Erythroblast (primary cell): ENCODE results near the gene GNAO1.

Source experiments
- DNase-seq, 2 experiments: peaks; one replicate each; lab custom pipeline; 2025; lab: John Stamatoyannopoulos, UW
- GATA1 ChIP-seq: IDR thresholded peaks from 2 replicates; pipeline ENCODE4 v1.6.1; 2011; ENCODE audit warnings: low read depth, mild to moderate bottlenecking, control low read depth, low read length, moderate library complexity
- POLR2A ChIP-seq: IDR thresholded peaks from 2 replicates; pipeline ENCODE4 v1.6.1; 2011; ENCODE audit warnings: mild to moderate bottlenecking, low read length

The GNAO1 gene

DNA sequence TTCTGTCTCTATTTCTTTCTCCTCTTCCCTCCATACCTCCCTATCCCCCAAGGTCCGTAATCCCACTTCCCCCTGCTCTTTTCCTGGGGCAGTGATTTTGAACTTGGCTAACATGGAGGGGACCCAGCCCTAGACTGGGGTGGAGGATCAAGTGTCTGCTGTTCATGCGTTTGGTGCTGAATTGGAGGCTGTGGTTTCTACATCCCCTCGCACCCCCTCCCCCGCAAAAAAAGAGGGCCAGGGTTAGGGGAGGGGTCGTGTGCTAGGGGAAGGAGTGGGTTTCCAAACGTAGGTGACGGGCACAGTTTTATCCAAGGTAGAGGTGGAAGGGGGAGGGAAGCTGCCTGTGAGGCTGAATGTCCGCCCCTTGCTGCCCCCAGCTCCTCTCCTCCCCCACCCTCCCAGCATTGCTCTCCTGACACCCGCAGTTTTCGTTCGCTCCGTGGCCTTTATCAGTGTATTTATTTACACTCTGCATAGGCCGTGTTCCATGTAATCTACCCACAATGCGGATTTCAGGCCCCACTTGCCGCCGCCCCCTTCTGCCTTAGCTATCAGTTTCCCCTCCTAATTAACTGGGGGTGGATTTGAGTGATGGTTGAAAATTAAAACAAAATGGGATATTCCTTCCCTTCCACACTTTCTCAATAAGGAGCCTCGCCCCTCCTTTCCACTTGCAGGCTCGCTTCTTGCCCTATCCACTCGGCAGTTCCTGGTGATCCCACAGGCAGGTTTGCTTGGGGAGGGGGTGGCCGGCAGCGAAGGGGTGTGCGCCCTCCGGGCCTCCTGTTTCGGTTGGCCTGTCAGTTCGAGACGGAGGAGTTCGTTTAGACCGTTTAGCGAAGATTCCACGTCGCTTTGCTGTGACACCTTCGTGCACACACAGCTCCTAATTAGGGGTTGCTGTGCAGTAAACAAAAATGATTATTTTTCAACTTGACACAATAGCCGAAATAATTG, 2.0 kb downstream of the GNAO1 start:
- no peak for DNase-seq

DNA sequence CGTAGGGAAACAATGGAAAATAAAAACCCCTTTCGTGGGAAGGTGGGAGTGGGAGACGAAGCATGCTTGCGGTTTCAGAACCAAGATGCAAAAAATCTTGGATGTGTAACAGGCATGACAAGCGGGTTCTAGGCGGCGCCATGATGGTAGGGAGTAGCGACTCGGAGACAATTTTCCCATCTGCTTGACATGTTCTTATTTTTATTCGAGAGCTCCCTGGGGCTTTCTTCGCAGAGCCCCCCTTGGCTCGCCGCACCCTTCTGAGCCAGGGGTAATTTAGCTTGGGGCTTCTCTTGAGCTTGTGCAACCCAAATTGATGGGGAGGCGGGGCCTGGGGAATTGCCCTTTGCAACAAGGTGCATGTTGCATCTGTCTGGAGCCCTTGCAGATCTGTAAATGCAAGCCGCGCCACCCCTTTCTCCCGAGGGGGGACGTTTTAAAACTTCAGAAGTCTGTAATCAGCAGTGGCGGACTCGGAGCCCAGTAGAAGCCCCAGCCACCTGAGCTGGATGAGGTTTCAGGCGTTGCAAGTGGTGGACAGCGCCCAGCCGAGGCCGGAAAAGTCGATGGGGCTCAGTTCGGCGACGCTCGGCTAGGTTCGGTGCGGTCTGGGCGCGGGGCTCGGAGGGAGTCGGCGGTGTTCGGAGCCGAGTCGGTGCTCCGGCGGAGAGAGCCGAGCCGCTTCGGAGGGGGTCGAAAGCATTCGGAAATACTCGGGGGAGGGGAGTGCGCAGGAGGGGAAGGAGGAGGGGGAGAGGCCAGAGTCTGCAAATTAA, 2.9 kb downstream of the GNAO1 start:
- peak; percentile 35 to 49 for DNase-seq
- TF ChIP-seq GATA1 (no peak), POLR2A (no peak)

More for the DNA sequence above, 2.0 kb downstream of the GNAO1 start:
- TF ChIP-seq POLR2A (no peak), GATA1 (no peak)

DNA sequence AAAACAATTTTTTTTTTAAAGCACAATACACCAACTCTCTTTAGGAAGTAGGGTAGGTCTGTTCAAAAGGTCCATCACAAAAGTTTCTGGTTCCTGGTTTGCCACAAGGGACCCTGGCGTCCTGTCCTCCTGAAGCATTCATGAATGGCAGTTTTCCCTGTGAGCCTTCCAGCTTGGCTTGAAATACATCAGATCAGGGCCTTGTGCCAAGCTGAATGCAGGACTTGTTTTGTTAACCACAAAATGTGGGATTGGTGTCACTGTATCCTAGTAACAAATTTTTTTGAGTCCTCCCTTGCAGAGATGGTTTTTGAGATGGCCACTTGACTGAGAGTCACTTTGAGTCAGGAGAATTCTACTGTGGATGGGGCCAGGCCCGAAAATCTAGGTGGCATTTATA, 3.9 kb downstream of the GNAO1 start:
- no peak for DNase-seq
- TF ChIP-seq GATA1, result no peak
- TF ChIP-seq POLR2A, result no peak

DNA sequence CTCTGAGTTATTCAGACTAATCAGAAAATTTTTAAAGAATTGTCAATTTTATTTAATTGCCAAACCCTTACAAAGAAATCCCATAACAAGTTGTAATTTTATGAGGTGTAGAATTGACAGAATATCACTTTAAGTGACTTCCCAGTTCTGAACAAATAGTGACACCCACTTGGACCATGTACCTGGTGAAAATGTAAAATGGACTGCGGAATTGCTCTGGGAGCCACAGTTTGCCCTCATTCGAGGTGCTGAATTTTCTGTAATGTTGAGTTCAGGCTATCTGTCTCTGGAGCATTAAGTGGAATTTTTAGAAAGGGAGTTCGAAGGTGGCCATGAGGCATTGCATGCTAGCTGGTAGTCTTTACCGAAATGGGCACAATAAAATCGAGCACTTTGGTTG, 5.1 kb downstream of the GNAO1 start:
- no peak for DNase-seq
- TF ChIP-seq GATA1 (no peak), POLR2A (no peak)

DNA sequence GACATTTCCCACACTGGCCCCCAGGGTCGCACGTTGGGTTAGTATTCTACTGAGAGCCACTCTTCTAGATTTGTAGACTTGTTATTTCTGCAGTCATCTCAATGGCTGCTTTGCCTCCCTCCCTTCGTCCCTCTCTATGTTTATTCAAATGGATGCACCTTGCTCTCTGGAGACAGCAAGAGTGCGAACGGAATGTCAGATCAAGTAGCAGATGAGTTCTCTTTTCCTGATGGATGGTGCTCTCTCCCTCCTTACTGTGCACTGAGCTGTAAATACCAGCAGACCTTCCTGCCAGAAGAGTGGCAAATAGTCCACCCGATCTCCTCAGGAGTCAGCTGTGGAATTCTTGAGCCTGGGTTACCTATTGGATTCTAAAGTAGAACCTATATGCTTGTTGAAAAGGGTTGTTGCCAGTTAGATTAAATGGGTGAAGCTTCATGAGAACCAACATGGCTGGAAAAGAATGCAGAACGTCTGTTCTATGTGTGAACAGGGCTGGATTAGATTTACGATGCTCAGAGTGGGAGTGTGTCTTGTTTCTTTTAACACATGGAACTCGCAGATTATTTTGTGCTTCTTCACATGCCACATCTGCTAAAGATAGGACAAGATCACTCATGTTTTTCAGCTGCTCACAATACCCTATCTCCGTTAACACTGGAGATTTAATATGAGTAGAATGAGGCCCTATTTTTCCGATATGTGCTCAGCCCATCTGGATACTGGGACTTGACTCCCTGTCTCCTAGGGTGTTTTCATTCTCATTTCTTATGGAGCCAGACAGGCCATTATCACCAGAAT, 6.1 kb downstream of the GNAO1 start:
- DNase-seq, result no peak
- no peak for TF ChIP-seq POLR2A
- TF ChIP-seq GATA1, result no peak

DNA sequence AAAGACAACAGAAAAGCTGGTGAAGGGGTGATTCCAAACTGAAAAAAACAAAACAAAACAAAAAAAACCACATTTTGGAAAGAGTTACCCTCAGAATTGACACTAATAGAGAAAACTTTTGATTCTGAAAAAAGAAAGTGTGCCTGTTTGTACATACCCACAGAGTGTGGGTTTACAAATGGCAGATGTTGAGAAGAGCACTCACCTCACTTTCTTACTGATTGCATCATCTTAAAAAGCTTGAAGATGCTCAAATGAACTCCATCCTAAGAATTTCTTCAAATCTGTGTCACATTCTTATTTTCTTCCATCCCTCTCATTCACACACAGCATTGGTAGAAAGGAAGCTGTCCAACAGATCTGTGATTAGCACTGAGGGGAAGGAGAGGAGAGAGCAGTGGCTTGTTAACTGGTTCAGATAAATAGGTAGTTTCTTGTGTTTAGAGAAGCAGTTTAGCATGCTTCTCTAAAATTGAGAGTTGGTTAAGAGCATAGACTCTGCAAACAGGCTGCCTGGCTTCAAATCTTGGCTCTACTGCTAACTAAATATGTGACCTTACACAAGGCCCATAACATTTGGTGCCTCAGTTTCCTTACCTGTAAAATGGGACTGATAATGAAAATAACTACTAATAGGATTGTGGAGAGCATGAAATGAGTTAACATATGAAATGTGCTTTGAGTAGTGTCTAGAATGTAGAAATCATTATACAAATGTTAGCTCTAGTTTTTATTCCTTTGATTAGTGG, 6.9 kb downstream of the GNAO1 start:
- TF ChIP-seq GATA1 (no peak), POLR2A (no peak)
- DNase-seq, result no peak

DNA sequence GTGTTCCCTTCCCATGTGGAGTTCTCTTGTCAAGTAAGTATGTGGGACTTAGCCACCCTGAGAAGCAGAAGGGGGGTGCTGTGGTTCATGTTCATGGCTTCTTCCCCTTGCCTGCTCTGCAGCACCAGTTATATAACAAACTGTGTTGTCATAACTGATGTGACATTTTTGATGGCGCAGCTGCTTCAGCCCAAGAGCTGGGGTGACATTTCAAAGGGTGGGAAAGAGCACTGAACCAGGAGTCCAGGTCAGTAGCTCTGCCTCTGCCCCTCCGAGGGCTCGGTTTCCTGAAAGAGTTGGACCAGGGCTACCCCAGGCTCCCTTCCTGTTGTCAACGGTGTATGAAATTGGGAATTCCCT, 7.4 kb downstream of the GNAO1 start:
- TF ChIP-seq POLR2A, result no peak
- DNase-seq, result no peak

DNA sequence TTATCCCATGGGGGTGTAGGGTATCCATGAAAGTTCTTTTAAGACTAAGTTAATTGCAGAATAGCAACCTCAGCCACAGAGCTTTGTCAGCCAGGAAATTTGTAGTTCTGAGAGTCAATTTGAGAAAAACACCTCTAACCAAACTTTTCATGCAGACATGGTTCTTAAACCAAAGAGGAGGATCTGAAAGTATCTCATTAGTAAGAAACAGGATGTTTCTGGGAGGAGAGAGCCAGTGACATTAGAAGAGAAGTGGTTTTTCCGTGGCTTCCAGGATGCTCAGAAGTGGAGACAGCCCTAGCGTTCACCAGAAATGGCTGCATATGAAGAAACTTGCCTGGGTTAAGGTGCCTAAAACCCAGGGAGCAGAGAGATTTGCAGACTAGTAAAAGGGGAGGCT, 7.9 kb downstream of the GNAO1 start:
- TF ChIP-seq GATA1 (no peak), POLR2A (no peak)
- no peak for DNase-seq

DNA sequence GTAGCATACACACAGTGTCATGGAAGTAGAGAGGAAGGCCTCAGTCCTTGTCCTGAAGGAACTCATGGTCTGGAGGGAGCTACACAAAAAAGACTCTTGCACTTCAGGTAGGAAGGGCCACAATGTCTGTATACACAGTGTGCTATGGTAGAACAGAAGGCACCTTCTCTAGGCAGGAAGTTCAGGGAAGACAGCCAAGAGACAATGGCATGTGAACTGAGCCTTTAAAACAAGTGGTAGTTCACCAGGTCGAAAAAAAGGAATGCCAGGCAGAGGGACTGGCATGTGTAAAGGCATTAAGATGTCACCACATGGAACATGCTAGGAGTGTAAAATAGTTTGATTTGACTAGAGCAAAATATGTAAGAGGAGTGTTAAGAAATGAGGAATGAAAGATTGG, 9.7 kb downstream of the GNAO1 start:
- TF ChIP-seq GATA1 (no peak), POLR2A (no peak)
- no peak for DNase-seq

DNA sequence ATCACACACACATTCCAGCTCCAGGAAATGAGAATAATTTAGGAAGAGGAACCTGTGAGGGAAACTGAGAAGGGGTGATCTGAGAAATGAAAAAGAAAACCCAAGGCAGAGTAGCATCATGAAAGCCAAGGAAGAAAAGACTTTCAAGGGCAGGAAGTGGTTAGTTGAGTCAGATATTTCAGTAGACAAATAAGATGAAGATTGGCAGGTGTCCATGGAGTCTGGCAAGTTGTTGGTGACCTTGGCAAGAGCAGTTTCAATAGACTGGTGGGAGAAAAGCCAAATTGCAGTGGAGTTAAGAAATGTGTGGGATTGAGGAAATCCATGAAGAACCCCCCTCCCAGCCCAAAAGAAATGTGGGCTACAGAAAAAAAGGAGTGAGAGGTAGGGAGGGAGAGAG, 10.7 kb downstream of the GNAO1 start:
- TF ChIP-seq GATA1 (no peak), POLR2A (no peak)
- no peak for DNase-seq

DNA sequence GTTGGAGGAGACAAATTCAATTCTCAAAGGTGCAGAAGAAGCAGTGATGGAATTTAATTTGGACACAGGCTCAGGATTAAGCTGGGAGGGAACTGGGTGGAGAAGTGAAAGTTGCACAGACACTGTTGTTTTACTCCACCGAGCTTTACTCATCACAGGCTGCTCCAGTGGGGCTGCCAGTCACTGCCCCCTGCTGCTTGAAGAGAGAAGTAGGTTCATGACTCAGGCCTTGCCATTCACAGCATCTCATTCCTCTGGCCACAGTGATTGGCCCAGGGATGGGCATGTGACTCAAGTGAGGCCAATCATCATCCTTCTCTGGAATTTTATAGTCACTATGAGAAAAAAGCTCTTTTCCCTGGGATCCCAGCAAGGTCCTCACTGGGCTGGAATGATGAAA, 11.8 kb downstream of the GNAO1 start:
- peak; percentile 43 to 48 for DNase-seq
- TF ChIP-seq GATA1 (no peak), POLR2A (no peak)

DNA sequence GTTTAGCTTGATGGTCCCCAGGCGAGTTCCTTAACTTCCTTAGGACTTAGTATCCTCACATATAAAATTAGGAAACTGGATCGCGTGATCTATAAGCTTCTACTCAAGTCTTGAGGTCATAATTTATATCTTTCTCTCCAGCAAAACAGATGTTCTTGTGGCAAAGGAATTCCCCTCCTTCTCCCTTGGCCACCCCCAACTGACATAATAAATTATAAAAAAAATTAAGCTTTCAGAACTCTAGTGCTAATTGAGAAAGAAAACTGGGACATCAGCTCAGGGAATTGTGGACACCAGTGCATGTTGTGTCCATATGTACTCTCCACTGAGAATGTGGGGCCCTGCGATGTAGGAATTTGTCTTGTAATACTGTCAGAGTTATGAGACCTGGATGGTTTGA, 13.5 kb downstream of the GNAO1 start:
- TF ChIP-seq GATA1 (no peak), POLR2A (no peak)
- DNase-seq, result no peak

DNA sequence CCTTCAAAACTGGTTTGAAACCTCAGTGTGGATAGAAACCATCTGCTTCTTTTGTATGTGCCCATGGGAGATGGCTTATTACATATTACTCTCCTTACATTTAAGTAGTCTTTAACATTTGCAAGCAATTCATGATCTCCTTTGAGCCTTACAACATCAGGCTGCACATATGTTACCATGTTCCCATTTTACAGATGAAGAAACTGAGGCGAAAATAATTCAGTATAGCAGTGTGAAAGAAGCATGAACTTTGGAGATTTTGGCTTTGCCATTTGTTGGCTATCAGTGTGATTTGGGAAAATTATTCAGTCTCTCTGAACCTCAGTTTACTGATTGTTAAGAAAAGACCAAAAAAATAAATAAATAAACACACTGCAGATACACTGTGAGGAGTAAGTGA, 15.7 kb downstream of the GNAO1 start:
- no peak for TF ChIP-seq GATA1
- DNase-seq, result no peak

DNA sequence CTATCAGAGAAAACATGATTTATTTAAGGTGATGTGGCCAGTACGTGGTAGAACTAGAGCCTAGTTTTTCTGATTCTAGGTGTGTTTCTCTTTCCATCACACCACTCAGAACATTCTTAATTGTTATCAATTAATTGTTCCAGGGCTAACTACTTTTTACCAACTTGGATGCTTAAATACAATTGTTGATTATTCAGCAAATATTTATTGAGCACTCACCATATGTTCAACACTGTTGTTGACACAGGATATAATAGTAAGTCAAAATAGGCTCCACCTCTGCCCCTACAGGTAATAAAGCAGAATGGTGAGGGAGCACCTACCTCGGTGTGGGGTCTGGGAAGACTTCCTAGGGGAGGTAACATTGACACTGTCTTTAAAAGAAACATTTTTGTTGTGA, 16.1 kb downstream of the GNAO1 start:
- no peak for DNase-seq
- no peak for TF ChIP-seq GATA1
- TF ChIP-seq POLR2A, result no peak
